IPS DF 19.7 (cell line): ENCODE data around the gene TRAPPC10.

Source experiments
- DNase-seq: peaks from one replicate; pipeline ENCODE4 v3.0.0-alpha.2; 2013; ENCODE audit warnings: low read depth, low spot score

TRAPPC10 gene

DNA sequence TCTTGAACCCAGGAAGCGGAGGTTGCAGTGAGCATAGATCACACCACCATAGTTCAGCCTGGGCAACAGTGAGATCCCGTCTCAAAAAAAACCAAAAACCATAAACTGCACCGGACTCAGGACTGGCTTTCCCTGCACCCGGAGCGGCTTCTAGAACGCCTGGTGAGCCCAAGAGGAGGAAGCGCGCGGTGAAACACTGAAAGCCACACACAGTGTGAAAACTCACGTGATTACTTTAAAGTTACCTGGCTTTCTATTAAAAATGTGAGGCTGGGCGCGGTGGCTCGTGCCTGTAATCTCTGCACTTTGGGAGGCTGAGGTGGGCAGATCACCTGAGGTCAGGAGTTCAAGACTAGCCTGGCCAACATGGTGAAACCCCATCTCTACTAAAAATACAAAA, 7.0 kb upstream of the TRAPPC10 start:
- no peak for DNase-seq

DNA sequence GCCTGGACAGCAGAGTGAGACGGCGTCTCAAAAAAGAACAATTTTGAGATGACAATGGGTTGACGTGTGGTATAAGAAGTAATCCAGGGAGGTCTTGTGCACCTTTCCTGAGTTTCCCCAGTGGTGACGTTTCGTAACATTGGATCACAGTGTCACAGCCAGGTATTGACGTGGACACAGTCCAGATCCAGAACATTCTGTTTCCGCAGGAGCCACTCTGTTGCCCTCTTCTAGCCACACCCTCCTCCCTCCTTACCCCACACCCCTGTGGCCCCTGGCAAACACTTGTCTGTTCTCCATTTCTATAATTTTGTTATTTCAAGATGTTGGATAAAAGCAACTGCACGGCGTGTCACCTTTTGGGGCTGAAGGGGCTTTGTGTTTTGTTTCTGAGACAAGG, 6.5 kb upstream of the TRAPPC10 start:
- DNase-seq, result no peak

GRCh38 chr21:44006017-44006619, 6.0 kb upstream of the TRAPPC10 start:
- DNase-seq, result no peak

DNA sequence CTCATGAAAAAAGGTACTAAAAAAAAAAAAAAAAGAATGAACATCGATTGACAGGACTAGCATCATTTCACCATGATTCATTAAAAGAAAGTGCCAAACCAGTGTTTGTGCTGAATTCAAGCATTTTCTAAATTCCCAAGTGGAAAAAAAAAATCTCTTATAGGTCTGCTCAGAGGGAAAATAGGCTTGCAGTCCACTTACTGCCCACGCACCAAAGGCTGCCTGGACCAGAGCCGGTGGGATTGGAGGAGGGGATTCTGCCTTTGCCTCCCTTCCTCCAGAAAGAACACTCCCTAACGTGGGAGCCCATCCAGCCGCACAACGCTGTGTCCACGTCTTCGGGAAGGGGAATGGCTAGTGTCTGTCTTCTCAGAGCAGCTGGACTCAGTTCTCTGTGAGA, 5.5 kb upstream of the TRAPPC10 start:
- DNase-seq, result no peak

DNA sequence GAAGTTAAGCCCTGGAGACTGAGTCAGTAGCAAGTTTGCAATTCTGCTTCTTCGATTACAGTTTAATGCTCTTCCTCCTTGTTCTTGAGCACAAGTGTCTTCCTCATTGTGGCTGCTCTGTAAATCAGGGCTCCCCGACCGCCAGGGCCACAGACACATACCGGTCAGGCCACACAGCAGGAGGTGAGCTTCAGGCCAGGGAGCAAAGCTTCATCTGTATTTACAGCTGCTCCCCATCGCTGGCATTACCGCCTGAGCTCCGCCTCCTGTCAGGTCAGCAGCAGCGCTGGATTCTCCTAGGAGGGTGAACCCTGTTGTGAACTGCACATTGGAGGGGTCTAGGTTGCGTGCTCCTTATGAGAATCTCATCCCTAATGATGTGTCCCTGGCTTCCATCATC, 1.7 kb upstream of the TRAPPC10 start:
- DNase-seq, result no peak

DNA sequence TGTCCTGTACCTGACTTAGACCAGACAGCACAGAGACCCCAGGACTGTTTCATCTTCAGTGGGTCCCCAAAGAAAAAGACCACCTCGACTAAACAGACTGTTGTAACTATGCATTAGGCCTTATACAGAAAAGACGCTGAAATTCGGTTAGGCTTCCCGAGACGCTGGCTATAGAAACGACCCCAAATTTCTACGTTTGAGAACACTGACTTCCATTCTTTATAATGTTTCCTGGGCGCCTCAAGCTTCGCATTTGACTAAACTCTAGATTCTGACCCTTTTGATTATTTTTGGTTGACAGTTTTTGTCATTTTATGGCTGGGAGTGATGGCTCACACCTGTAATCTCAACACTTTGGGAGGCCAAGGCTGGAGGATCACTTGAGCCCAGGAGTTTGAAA, 986 bp upstream of the TRAPPC10 start:
- DNase-seq, result no peak

DNA sequence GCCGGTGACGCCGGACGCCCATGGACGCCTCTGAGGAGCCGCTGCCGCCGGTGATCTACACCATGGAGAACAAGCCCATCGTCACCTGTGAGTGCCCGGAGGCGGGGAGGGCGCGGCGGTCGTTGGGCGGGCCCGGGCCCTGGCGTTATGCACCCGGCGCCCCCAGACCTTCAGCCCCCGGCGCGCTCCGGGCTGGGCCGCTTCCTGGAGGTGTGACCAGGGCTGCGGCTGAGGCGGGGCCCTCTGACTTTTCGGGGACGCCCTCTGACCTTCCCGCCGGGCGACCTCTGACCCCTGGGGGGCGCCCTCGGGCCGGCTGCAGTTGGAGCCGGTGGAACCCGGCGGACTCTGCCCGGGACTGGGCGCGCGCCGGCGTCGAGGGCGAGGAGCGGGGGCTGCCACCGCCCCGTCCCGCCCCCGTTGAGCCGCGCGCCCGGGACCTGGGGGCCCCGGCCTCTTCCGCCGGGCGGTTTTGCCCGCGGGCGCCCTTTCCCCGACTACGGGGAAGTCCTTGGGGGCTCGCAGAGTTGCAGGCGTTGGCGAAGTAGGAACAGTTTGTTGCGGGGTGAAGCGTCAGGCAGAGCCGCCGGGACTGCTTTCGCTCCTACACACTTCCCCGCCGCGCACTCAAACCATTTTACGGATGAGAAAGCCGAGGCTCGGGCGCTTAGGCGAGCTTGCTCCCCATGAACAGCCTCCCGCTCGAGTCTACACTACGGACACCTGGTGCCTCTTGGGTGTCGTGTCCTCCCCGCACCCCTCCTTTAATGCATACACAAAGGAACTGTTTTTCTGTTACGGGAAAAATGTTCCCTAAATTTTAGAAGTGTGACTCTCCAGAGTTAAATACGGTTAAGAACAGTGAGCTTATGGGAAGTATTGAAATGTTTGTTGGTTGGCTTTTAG, 618 bp downstream of the TRAPPC10 start:
- no peak for DNase-seq

DNA sequence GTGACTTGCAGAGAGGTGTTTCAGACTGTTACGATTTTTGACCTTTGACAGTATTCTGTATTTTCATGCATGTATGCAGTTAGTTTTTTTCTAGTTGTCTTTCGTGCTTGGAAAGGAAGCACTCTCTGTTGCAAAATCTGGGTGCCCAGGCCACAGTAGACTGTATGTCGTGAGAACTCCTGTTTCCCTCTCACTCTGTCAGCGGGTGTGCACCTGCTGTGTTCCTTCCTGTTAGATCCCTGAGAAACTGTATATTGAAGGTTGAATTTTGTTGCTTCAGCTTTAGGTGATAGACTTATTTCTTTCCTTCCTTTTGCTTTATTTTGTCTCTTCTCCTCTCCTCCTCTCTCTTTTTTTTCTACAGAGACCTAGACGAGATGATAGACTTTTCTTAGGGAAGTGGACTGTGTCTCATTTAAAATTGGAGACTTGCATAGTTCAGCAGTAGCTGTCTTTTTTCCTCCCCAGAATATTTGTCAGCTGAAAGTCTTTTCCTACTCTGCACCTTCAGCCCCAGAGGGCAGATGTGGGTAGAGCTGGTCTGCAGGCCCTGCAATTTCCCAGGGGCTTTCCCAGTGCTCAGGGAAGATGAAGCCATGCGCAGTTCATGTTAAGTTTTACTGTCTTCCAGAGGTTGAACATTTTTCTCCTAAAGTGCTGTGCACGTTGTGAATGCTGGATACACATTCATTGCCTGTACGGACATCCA, 1.4 kb downstream of the TRAPPC10 start:
- DNase-seq, result no peak

DNA sequence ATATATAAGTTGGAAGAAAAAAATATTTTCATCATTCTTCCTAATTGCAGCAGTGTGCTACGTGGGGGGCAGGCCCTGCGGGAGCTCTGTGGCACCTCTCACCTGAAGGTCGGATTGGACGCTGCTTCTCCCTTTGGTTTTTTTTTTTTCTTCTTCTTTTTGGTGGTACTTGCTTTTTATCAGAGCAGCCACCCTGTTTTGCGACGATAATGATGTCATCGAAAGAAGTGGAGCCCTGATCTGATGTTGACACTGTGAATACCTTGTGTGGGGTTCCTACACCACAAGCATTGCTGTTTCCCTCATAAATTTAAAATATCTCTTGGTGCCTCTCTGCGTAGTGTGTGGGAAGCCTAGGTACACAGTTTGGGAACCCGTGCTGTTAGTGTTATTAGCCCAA, 5.5 kb downstream of the TRAPPC10 start:
- DNase-seq, result no peak

DNA sequence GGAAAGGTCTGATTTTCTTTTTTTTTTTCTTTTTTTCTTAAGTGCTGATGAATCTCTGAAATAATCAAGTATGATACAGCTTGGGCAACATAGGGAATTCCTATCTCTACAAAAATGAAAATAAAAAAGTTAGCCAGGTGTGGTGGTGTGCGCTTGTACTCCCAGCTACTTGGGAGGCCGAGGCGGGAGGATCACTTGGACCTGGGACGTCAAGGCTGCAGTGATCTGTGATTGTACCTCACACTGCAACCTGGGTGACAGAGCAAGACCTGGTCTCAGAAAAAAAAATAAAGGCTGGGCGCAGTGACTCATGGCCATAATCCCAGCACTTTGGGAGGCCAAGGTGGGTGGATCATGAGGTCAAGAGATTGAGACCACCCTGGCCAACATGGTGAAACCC, 6.0 kb downstream of the TRAPPC10 start:
- no peak for DNase-seq

GRCh38 chr21:44018813-44019567, 6.9 kb downstream of the TRAPPC10 start:
- no peak for DNase-seq

DNA sequence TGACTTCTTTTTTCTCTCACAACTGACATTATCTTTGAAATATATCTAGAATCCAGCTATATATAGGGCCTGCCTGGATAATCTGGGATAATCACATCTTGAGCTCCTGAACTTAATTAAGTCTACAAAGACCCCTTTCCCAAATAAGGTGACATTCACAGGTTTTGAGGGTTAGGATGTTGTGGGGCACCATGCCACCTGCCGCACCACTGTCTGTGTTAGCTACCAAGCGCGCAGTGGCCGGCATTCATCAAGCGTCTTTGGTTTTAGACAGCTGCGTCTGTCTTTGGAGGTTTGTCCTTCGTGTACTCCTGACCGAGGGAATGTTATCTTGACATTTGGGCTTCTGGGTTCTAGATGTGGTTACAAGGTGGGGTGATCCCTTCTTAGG, 7.5 kb downstream of the TRAPPC10 start:
- no peak for DNase-seq

DNA sequence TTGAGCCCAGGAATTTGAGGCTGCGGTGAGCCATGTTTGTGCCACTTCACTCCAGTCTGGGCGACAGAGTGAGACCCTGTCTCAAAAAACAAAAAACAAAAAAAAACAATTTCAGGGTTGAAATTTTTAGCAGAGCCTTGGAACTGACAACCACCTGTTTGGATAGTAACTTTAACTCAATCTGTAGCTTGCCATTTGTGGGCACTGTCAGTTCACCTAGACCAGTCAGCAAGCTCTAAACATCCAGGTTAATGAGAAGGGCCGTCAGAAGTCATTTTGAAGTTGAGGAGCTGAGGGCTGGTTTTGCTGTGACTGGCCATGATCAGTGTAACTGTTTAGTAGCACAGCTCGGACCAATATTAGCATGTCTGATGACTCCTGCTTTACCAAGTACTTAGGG, 8.4 kb downstream of the TRAPPC10 start:
- no peak for DNase-seq

DNA sequence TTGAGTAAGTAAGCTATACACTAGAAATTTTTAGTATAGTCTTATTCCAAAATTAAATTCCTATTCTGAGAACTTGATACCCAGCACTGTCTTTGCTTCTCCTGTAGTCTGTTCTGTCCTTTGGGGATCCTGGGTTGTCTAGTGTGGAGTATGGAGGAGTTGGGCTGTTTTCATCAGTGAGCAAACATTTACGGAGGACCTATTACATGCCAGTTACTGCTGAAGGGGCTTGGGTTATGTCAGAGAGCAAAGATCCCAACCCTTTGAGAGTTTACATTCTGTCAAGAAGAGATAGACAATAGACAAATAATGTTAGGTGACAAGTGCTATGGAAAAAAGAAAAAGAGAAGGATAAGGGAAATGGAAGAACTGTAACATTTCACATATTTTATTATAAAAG, 9.0 kb downstream of the TRAPPC10 start:
- no peak for DNase-seq

GRCh38 chr21:44024257-44024656, 12.1 kb downstream of the TRAPPC10 start:
- no peak for DNase-seq

- DNase-seq, result no peak
Measured at GRCh38 chr21:44024887-44025353, 12.8 kb downstream of the TRAPPC10 start.

DNA sequence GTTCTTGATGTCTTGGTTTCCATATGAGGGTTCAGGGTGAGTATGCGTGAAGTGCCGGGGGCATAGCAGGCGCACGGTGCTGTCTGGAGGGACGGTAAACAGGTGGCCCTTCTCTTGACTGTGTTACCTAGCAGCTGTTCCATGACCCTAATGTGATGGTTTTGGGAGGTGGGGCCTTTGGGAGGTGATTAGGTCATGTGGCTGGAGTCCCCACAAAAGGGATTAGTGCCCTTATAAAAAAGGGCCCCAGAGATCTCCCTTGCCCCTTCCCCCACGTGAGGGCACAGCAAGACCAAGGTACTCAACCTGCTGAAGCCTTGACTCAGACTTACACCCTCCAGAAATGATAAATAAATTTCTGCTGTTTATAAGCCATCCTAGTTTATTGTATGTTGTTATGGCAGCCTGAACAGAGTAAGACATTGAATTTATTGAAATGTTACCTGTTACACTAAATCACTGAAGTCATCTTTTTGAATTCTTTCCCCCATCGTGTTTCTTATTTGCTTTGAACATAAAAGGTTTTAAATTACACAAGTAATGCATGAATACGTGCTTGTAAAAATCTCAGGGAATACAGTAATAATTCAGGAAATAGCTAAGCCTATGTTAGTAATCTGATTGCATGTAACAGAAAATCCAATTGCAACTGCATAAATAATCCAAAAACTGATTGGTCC, 15.6 kb downstream of the TRAPPC10 start:
- no peak for DNase-seq

- no peak for DNase-seq
Measured at GRCh38 chr21:44028287-44028659, 16.2 kb downstream of the TRAPPC10 start.

GRCh38 chr21:44029460-44030087, 17.5 kb downstream of the TRAPPC10 start:
- no peak for DNase-seq

- no peak for DNase-seq
Measured at GRCh38 chr21:44035244-44035643, 23.1 kb downstream of the TRAPPC10 start.

GRCh38 chr21:44038063-44038462, 26.0 kb downstream of the TRAPPC10 start:
- no peak for DNase-seq
